IMR-90 (cell line): ENCODE data around the gene GRK5. TPM values are rescaled to one million over a fixed set of nuclear protein-coding genes. Genes with fewer than 3 reads are reported as not detected.

ENCODE experiments used
- ATAC-seq: fragments of 200-7000 bp; cut with Tn5 transposase; 2 replicates; pipeline ENCODE4 v1.9.1; 2020; ENCODE audit warnings: low read depth, mild to moderate bottlenecking, moderate library complexity
- BruUV-seq: library from RNA; stranded (reverse); fragments of 400-500 nt; replicated peaks from 2 replicates; lab custom pipeline; 2021; lab: Mats Ljungman, UMichigan
- CTCF ChIA-PET: fragments of 300-600 bp; formaldehyde crosslinking; extraction: SDS; loops from one replicate; lab custom pipeline; 2021; ENCODE audit warnings: antibody characterized with exemption; lab: Yijun Ruan, JAX
- POLR2A ChIA-PET: fragments of 300-600 bp; sonication (Branson Sonifier 250); formaldehyde crosslinking; loops from one replicate; lab custom pipeline; 2022; ENCODE audit warnings: antibody characterized with exemption; ENCODE audit not compliant: unreplicated experiment; lab: Charles Lee
- DNase-seq: peaks from one replicate; pipeline ENCODE4 v3.0.0; 2013
- H2AFZ ChIP-seq: replicated peaks from 2 replicates; pipeline ENCODE3; 2013; ENCODE audit warnings: low read length, mild to moderate bottlenecking; ENCODE audit not compliant: poor library complexity
- H2AK5ac ChIP-seq: 2 replicates; pipeline ENCODE4 v1.6.1; 2013; ENCODE audit warnings: low read depth, low read length, inconsistent platforms
- H2AK9ac ChIP-seq: replicated peaks from 2 replicates; pipeline ENCODE3; 2013; ENCODE audit warnings: mild to moderate bottlenecking, low read depth, low read length, moderate library complexity; ENCODE audit not compliant: poor library complexity
- H2BK120ac ChIP-seq: 2 replicates; pipeline ENCODE4 v1.6.1; 2013; ENCODE audit warnings: low read depth, low read length, inconsistent platforms
- H2BK15ac ChIP-seq: 3 replicates; pipeline ENCODE4 v1.6.1; 2013; ENCODE audit warnings: low read depth, low read length, inconsistent platforms
- H2BK20ac ChIP-seq: 2 replicates; pipeline ENCODE4 v1.6.1; 2013; ENCODE audit warnings: low read depth, mild to moderate bottlenecking, inconsistent platforms, low read length, moderate library complexity
- H2BK5ac ChIP-seq: 2 replicates; pipeline ENCODE4 v1.6.1; 2013; ENCODE audit warnings: mild to moderate bottlenecking, low read depth, low read length, inconsistent platforms; ENCODE audit not compliant: poor library complexity, severe bottlenecking
- H3K14ac ChIP-seq: replicated peaks from 2 replicates; pipeline ENCODE4 v1.6.1; 2013; ENCODE audit warnings: low read depth, low read length, inconsistent platforms
- H3K18ac ChIP-seq: 2 replicates; pipeline ENCODE4 v1.6.1; 2013; ENCODE audit warnings: low read depth, low read length, control low read depth
- H3K23ac ChIP-seq: 2 replicates; pipeline ENCODE4 v1.6.1; 2013; ENCODE audit warnings: low read depth, low read length, inconsistent platforms
- H3K27ac ChIP-seq: 2 replicates; pipeline ENCODE4 v1.5.1; 2013; ENCODE audit warnings: mild to moderate bottlenecking, control low read depth, low read length; ENCODE audit not compliant: insufficient read depth
- H3K27me3 ChIP-seq: 2 replicates; pipeline ENCODE4 v1.6.1; 2013; ENCODE audit warnings: low read length; ENCODE audit not compliant: control insufficient read depth, insufficient read depth
- H3K36me3 ChIP-seq: 2 replicates; pipeline ENCODE4 v1.6.1; 2013; ENCODE audit warnings: low read length, mixed read lengths; ENCODE audit not compliant: control insufficient read depth, insufficient read depth
- H3K4ac ChIP-seq: 2 replicates; pipeline ENCODE4 v1.6.1; 2013; ENCODE audit warnings: low read depth, low read length, inconsistent platforms
- H3K4me1 ChIP-seq: 2 replicates; pipeline ENCODE4 v1.6.1; 2013; ENCODE audit warnings: low read length, mixed read lengths; ENCODE audit not compliant: control insufficient read depth, insufficient read depth
- H3K4me2 ChIP-seq: 2 replicates; pipeline ENCODE4 v1.6.1; 2013; ENCODE audit warnings: low read depth, mild to moderate bottlenecking, control low read depth, low read length, moderate library complexity
- H3K4me3 ChIP-seq: 2 replicates; pipeline ENCODE4 v1.5.1; 2013; ENCODE audit warnings: low read depth, mild to moderate bottlenecking, control low read depth, low read length, moderate library complexity; ENCODE audit not compliant: insufficient read depth
- H3K56ac ChIP-seq: 2 replicates; pipeline ENCODE4 v1.6.1; 2013; ENCODE audit warnings: low read length, inconsistent platforms; ENCODE audit not compliant: insufficient read depth; ENCODE audit errors: extremely low read depth
- H3K79me1 ChIP-seq, 2 experiments: 2 replicates each; pipeline ENCODE4 v1.6.1; 2013; ENCODE audit warnings: low read length in 2 of 2, inconsistent platforms in 1 of 2, low read depth in 1 of 2
- H3K9ac ChIP-seq: 2 replicates; pipeline ENCODE4 v1.6.1; 2013; ENCODE audit warnings: low read depth, low read length, control low read depth
- H3K9me1 ChIP-seq: 2 replicates; pipeline ENCODE4 v1.6.1; 2013; ENCODE audit warnings: low read length, inconsistent platforms; ENCODE audit not compliant: insufficient read depth
- H3K9me3 ChIP-seq: 2 replicates; pipeline ENCODE4 v1.6.1; 2013; ENCODE audit warnings: low read length; ENCODE audit not compliant: control insufficient read depth, insufficient read depth
- H4K20me1 ChIP-seq: 2 replicates; pipeline ENCODE4 v1.6.1; 2013; ENCODE audit warnings: low read length, inconsistent platforms; ENCODE audit not compliant: insufficient read depth
- H4K5ac ChIP-seq: 2 replicates; pipeline ENCODE4 v1.6.1; 2013; ENCODE audit warnings: mild to moderate bottlenecking, low read depth, low read length, control low read depth
- H4K8ac ChIP-seq, 2 experiments: 2 replicates each; pipeline ENCODE4 v1.6.1; 2013; ENCODE audit warnings: low read depth in 2 of 2, low read length in 2 of 2, control low read depth in 1 of 2, inconsistent platforms in 1 of 2
- H4K91ac ChIP-seq: 2 replicates; pipeline ENCODE4 v1.6.1; 2013; ENCODE audit warnings: low read depth, low read length, inconsistent platforms; ENCODE audit not compliant: insufficient read depth
- CEBPB ChIP-seq: IDR thresholded peaks from 2 replicates; pipeline ENCODE4 v1.6.1; 2012; ENCODE audit warnings: low read depth, low read length, improper control_type of control experiment
- MAZ ChIP-seq: IDR thresholded peaks from 2 replicates; pipeline ENCODE4 v1.6.1; 2012; ENCODE audit warnings: low read depth, mild to moderate bottlenecking, low read length, improper control_type of control experiment, moderate library complexity, borderline replicate concordance
- POLR2A ChIP-seq: IDR thresholded peaks from 2 replicates; pipeline ENCODE4 v1.6.1; 2012; ENCODE audit warnings: mild to moderate bottlenecking, low read depth, low read length
- WGBS, 2 experiments: methylation state at CpG; one replicate each; pipeline versions ENCODE4 v1.1.5 to v1.1.7; 2013; ENCODE audit warnings: missing lambda C conversion rate in 2 of 2; ENCODE audit not compliant: insufficient read length in 1 of 2; ENCODE audit errors: extremely low coverage in 2 of 2; 5-methylcytosine and 5-hydroxymethylcytosine counted together
- dilution Hi-C: fragments of 300-500 bp; cut with HindIII; formaldehyde crosslinking; loops from one replicate; pipeline ENCODE4 v1.14.3; 2018; ENCODE audit warnings: low sequenced_read_pairs; ENCODE audit not compliant: unreplicated experiment
- in situ Hi-C: fragments of 300-500 bp; cut with MboI; formaldehyde crosslinking; loops from 3 replicates; pipeline ENCODE4 v1.14.3; 2019; ENCODE audit warnings: low sequenced_read_pairs, inconsistent platforms, mixed read lengths
- intact Hi-C: fragments of 100-400 bp; cut with micrococcal nuclease; formaldehyde crosslinking; loops from 2 replicates; pipeline ENCODE4 v1.10.0; 2022
- polyA plus RNA-seq, 3 experiments: library from polyadenylated mRNA; depleted of rRNA; stranded (reverse); fragments of >200 nt; gene quantifications; 2 replicates each; pipeline ENCODE4 v1.2.3, GENCODE V29; 2012; ENCODE audit warnings: low replicate concordance in 1 of 3
- total RNA-seq: library from RNA; depleted of rRNA; stranded (reverse); fragments of >200 nt; gene quantifications from 2 replicates; pipeline ENCODE4 v1.2.3, GENCODE V29; 2012

The GRK5 gene
- total and polyA plus RNA-seq, 2 of the 4 experiments (the other 2 are of a cell fraction), result 12.9 to 16.3 TPM

- no peaks in the 10 kb centered on the region for H3K9me3 ChIP-seq
- no peak overlapping the region for H2BK20ac ChIP-seq
- in situ Hi-C loops (no loop called here), intact Hi-C loops (no loop called here), dilution Hi-C loops (no loop called here)
- H3K27ac ChIP-seq, result peak overlapping the region; percentile 72; the same call in 1 of the 2 replicates
- H3K79me1 ChIP-seq, result peaks cover 8 to 69% of the 10 kb centered on the region in 2 experiments; a peak in 3 of 4 replicates
- peaks cover 49% of the 10 kb centered on the region for H3K36me3 ChIP-seq
- H2BK5ac ChIP-seq, result no peak overlapping the region
- peak overlapping the region; percentile 24; the same call in 1 of the 2 replicates for H2BK120ac ChIP-seq
- H3K56ac ChIP-seq, result no peak overlapping the region; the same call in 1 of the 2 replicates
- H3K18ac ChIP-seq, result peak overlapping the region; percentile 3; the same call in 1 of the 2 replicates
- no peak for ATAC-seq
- H3K27me3 ChIP-seq, result no peaks in the 10 kb centered on the region
- peak overlapping the region; percentile 62 for H4K91ac ChIP-seq
- no peak overlapping the region for H2AFZ ChIP-seq
- H3K4me1 ChIP-seq, result peaks cover 25% of the 10 kb centered on the region
- POLR2A ChIA-PET, result no interaction called here
- H3K4me3 ChIP-seq, result no peak overlapping the region
- H2AK5ac ChIP-seq, result peak overlapping the region; percentile 86
- H4K8ac ChIP-seq, result peak overlapping the region in 1 of 2 experiments; percentile 38; a peak in 2 of 4 replicates
- H2AK9ac ChIP-seq, result peak overlapping the region; percentile 50
- BruUV-seq, result no TSS peak
- no peak for DNase-seq
- CTCF ChIA-PET, result interaction anchor here (1.0 kb wide), 1 partner anchor 193 kb away, joined by 3 read pairs; no protein-coding TSS in a partner anchor
- TF ChIP-seq POLR2A, result no peak
- no peak for TF ChIP-seq CEBPB
- no peak for TF ChIP-seq MAZ
- WGBS, 2 experiments, result 100% methylated on average over 1 of the region's 3 CpGs; no CpG with 5 or more reads in 1 of the 2 experiments
- peaks cover 26% of the 10 kb centered on the region for H3K9me1 ChIP-seq
- no peak overlapping the region for H3K23ac ChIP-seq
- no peak overlapping the region for H3K9ac ChIP-seq
- H3K4me2 ChIP-seq, result no peak overlapping the region
- peak overlapping the region; percentile 10; the same call in 1 of the 2 replicates for H4K5ac ChIP-seq
- peak overlapping the region; percentile 95 for H3K4ac ChIP-seq
- H4K20me1 ChIP-seq, result peaks cover 10% of the 10 kb centered on the region
- no peak overlapping the region for H3K14ac ChIP-seq
- H2BK15ac ChIP-seq, result 0 out of 3 replicates have a peak overlapping the region, but pooled peaks have one; percentile 25
Observed at GRCh38 chr10:119399466-119399865, 192.1 kb downstream of the GRK5 start.
